ENCODE data around the gene C16orf92.
A peak's percentile ranks its signal among the peaks of the same experiment; 100 is the strongest.

C16orf92 gene

DNA sequence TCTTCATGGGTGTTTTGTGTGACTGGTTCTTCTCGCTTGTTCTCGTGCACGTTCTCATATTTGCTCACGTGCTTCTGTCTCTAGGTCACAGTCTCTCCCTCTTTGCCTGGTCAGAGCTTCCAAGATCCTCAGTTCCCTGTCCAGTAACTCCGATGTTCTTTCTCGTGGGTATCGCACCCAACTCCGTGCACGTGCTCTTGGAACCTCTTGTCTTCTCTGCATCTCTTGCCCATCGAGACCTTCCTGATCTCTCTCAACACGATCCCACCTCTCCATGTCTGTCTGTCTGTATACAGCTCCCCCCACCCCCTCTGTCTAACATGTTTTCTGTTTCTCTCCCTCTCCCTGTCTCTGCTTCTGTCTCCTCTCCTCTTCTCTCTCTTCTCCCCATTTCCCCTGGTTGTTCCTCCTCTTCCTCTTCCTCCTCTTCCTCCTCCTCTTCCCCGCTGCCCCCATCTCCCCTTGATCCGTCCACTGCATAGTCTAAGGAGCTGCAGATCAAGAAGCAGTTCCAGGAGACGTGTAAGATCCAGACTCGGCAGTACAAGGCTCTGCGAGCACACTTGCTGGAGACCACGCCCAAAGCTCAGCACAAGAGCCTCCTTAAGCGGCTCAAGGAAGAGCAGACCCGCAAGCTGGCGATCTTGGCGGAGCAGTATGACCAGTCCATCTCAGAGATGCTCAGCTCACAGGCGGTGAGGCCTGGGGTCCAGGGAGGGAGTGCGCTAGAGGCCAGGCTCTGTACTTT lies 33.7 kb upstream of the C16orf92 start:
- DNase-seq (ENCODE audit: low read depth in 2 of 2) = no peak

DNA sequence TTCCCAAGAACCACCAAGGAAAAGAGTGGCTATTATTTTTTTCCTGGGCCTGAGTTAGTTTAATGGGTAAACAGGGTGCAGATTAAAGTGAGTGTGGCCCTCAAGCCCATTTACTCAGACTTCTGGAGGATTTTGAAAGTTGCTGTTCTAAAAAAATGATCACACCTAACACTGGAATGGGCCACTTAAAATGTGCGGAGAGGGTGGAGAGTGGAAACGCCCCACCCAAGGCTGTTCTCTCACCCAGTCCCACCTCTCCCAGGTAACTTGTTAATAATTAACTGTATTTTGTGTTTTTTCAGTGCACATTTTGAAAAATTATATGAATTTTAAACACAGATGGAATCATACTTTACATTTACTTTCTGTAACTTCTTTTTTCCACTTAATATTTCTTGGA lies 33.0 kb upstream of the C16orf92 start:
- no peak for DNase-seq (ENCODE audit: low read depth in 2 of 2)

DNA sequence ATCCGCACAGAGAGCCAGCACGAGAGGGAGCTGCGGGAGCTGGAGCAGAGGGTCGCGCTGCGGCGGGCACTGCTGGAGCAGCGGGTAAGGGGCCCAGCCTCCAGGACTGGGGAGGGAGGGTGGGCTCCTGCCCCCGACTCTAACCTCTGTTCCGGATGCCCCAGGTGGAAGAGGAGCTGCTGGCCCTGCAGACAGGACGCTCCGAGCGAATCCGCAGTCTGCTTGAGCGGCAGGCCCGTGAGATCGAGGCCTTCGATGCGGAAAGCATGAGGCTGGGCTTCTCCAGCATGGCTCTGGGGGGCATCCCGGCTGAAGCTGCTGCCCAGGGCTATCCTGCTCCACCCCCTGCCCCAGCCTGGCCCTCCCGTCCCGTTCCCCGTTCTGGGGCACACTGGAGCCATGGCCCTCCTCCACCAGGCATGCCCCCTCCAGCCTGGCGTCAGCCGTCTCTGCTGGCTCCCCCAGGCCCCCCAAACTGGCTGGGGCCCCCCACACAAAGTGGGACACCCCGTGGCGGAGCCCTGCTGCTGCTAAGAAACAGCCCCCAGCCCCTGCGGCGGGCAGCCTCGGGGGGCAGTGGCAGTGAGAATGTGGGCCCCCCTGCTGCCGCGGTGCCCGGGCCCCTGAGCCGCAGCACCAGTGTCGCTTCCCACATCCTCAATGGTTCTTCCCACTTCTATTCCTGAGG lies 32.0 kb upstream of the C16orf92 start:
- DNase-seq (ENCODE audit: low read depth in 2 of 2) = no peak

DNA sequence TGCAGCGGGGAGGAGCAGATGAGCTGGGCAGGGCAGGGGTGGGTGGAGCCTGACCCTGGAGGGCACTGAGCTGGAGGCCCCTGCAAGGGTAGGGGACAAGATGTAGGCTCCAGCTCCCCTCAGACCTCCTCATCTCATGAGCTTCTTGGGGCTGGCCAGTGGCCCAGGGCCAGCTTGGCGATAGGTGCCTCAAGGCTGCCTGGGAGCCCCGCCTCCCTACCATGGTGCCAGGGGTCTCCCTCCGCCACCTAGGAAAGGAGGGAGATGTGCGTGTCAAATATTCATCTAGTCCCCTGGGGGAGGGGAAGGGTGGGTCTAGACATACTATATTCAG lies 31.5 kb upstream of the C16orf92 start:
- no peak for DNase-seq (ENCODE audit: low read depth in 2 of 2)

DNA sequence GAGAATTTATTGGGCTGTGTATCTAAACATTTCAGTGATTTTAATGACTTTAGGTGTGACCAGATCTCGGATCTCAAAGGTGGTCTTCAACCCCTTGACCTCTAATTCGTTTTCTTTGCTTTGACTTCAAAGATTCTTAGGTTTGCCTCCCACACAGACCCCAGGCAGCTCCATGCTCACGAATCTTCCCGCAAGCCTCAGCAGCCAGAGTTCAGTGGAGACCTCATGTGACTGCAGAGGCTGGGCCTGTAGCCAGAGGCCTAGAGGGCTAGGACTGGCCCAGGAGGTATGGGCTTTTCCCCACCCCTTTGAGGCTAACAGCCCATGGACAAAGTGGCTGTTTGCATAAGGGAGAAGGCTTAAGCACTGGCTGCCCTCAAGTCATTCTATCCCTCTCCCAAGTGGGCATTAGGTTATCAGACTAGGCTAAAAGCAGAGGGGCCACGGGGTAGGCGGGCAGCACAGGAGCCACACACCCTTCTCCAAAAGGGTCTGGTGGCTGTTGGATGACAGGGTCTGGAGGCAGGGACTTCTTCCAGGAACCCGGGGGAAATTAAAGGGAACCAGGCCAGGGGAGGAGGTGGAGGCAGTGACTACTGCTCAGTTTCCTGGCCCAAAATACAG lies 30.5 kb upstream of the C16orf92 start:
- DNase-seq (ENCODE audit: low read depth in 2 of 2) = no peak

DNA sequence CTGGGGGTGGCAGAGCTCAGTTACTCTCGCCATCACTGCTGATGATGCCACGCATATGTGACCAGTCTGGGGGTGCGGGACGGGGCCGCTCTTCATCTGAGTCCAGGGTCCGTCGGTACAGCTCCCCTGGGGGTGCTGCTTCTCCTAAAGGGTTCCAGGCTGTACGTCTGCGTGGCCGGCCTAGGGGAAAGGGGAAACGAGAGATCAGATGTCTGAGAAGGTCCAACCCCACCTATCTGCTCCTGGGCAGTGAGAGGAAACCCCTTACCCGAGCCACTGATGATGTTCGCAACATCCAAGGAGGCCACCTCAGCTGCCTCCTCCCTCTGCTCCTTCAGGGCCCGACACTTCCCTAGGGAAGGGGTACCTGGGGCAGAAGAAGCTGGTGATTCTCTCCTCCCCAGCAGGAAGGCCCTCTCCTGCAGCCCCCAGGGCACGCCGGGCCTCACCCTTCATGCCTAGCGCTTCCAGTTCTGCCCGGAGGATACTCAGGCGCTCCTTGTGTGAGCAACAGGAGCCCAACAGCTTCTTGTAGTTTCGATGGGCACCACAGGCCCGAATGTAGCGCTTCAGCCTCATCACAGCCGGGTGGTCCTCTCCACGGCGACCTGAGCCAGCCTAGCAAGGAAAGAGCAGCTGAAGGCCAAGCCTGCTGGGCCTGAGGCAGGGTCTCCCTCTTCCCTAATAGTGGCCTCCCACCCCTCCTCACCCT lies 29.7 kb upstream of the C16orf92 start:
- DNase-seq (ENCODE audit: low read depth in 2 of 2) = no peak

DNA sequence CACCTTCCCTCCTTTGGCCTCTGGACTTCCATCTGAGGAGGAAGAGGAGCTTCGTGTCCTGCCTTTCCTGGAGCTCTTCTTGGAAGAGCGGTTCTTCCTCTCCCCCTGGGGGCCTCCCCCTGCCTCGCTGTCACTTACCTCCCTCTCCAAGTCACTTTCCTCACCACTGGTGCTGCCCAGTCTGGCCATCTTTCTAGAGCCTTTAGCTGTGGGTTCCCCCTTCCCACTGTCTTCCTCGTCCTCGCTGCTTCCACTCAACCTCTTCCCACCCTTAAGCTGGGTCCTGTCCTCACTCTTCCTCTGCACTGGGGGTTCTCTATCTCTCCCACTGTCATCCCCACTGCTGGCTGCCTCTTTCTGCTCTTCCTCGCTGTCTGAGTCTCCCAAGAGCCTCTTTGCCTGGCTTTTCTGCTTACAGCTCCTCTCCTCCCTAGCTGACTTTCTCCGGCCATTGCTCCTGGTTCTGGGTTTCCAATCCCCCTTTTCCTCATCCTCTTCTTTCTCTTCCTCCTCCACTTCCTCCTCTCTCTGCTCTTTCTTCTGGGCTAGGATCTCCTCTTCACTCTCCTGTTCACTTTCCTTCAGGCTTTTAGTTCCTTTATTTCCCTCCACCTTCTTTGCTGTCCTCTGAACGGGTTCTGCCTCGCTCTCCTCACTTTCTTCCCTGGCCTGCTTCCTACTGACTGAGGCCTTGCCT lies 28.9 kb upstream of the C16orf92 start:
- DNase-seq (ENCODE audit: low read depth in 2 of 2) = no peak

DNA sequence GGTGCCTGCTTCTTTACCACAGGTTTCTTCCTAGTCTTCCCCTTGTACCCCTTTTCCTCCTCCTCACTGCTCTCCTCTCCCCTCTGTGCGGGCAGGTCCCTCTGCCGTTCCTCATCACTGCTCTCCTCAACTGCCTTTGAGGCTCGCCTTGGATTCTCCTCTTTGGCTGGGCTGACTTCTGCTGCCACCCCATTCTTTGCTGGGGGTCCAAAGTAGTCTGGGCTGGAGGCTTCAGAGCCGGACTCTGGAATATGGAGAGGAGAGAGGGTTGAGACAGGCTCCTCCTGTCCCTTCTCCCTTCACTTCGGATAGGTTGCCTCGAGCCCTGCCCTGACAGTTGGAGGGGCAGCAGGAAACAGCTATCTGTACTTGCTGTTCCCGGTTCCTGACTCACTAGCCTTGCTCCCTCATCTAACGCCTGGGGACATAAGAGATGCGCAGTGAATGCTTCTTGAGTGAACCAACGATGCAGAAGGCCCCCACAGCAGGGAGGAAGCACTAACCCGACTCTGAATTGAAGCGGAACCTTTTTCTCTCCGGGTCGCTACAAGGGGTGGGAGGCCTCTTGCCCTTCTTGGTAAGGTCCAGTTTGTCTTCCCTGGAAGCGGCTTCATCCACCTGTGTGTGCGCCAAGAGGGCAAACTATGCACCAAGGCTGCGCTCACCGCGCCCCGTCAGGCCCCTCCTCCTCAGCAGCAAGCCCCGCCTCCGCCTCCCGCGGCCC lies 28.2 kb upstream of the C16orf92 start:
- peak in 1 of 2 experiments; percentile 74 for DNase-seq (ENCODE audit: low read depth in 2 of 2)

DNA sequence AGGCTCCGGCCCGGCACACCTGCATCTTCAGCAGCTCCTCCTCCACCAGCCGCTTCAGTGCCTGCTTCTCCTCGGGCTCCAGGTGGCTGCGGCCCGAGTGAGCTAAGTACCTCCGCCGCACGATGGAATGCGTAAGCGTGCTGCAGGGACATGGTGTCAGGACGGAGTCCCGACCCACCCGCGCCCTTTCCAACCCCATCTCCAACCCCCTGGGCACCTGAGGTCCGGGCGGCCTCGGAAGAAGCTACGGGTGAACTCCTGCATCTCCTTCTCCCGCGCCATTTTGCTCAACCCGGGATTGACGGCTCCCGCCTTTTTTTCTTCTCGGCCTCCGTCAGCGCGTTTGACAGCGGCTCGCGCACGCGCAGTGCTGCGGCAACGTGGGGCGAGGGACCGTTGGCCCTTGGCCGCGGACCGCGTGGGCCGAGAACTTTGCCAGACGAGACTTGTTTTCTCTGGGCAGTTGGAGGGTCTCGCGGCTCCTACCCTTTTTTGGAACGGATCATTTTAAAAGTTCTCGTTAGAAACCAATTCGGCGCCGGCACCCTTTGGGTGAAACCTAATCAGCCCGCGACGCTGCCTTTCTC lies 27.6 kb upstream of the C16orf92 start, which contains the start of gene HIRIP3:
Gene HIRIP3 (minus strand): TSS at position 294 of the 587 bp plus-strand sequence. CDS start 12 bp downstream, at position 282.
- peak; percentile 78 to 81 for DNase-seq (ENCODE audit: low read depth in 2 of 2)

DNA sequence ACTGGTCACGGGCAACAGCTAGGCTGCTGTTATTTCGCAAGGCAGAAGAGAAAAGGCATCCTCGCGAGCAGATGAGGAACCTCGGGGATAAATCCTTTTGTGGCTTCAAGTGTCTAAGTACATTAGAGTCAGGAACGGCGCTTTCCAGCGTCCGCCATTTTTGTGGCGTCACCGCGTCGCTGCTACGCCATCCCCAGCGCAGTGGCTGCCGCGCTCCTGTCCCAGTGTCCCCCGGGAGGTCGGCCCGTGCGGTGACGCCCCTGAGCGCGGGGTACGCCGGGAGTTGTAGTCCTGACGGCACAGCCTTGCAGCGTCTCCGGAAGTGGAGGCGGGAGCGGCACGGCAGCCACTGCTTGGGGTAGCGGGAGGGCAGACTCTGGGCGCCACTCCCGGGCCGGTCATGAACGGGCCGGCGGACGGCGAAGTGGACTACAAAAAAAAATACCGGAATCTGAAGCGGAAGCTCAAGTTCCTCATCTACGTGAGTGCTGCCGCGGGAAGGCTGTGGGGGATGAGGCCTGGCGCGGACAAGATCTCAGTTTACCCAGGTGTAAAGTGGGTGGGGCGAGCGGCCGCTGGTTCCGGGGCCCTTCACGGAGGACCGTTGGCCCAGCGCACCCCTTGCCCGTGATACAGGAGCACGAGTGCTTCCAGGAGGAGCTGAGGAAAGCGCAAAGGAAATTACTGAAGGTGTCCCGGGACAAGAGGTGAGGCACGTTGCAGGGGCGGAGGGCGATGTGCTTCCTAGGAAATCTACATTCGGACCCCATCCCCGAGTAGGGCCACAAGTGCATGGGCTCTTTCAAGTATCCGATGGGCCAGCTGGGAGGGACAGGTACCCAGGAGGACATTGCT lies 26.9 kb upstream of the C16orf92 start, which contains the start of gene INO80E:
Gene INO80E (plus strand): TSS at position 331 of the 855 bp plus-strand sequence. CDS start 70 bp downstream, at position 401.
- DNase-seq (ENCODE audit: low read depth in 2 of 2) = peak; percentile 99 to 100

DNA sequence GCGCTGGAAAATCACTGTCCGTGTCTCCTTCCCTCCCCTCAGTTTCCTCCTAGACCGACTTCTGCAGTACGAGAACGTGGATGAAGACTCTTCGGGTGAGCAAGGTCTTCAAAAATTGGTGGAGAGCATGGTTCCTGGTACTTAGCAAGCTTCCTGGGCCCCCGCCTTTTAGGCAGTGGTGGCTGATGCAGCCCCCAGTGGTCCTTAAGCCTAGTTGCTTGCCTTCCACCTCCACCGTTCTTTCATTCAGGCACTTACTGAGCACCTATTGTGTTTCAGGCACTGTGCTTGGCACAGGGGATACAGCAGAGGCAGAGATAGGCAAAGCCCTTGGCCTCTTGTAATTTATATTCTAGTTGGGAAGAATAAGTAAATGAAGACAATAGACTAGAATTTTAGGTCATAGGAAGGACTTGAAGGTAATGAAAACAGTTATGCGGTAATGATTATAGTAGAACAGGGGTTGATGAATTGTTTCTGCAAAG lies 26.2 kb upstream of the C16orf92 start:
- no peak for DNase-seq (ENCODE audit: low read depth in 2 of 2)

DNA sequence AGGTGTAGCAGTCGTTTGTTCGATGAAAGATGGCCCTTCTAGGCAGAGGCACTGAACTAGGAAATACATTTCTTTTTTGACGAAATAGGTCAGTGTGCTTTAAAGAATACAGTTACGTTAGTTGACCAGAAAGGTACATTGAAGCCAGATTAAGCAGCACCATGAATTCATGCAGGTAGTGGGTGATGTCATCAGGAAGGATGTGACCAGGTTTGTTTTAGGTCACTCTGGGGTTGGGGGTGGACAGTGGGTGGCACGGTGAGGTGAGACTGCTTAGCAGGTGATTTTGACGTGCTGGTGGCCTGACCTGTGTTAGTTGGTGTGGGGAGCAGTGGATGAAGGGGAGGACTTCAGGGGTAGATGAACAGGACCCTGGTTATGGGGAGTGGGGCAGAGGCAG lies 23.4 kb upstream of the C16orf92 start:
- no peak for DNase-seq (ENCODE audit: low read depth in 2 of 2)

DNA sequence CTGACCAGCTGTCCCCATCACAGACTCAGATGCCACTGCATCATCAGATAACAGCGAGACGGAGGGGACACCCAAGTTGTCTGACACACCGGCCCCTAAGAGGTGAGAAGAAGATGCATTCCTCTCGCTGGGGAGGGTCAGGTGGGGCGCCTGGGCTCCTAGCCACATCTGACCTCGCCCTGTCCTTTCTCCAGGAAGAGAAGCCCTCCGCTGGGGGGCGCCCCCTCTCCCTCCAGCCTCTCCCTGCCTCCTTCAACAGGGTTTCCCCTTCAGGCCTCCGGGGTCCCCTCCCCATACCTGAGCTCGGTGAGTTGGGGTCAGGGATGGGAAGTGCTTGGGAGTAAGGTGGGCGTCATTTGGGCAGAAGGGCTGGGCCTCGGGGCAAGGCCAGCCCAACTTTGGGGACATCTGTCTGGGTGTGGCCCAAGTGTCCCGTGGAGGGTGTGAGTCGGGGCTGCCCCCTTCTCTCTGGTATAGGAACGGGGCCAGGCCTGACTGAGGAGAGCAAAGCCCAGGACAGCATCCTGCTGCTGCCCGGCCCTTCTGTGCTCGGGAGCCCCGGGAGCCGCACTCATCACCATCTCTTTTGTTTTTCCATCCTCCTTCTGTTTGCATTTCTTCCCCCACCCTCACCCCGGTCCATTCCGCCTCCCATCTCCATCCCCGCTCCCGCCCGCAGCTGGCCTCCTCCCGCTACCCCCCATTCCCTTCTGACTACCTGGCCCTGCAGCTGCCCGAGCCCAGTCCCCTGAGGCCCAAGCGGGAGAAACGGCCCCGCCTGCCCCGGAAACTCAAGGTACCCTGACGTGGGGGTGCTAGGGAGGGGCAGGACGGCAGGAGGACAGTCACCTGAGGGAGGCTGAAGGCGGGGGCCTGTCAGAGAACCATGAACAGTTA lies 22.0 kb upstream of the C16orf92 start:
- DNase-seq (ENCODE audit: low read depth in 2 of 2) = no peak

DNA sequence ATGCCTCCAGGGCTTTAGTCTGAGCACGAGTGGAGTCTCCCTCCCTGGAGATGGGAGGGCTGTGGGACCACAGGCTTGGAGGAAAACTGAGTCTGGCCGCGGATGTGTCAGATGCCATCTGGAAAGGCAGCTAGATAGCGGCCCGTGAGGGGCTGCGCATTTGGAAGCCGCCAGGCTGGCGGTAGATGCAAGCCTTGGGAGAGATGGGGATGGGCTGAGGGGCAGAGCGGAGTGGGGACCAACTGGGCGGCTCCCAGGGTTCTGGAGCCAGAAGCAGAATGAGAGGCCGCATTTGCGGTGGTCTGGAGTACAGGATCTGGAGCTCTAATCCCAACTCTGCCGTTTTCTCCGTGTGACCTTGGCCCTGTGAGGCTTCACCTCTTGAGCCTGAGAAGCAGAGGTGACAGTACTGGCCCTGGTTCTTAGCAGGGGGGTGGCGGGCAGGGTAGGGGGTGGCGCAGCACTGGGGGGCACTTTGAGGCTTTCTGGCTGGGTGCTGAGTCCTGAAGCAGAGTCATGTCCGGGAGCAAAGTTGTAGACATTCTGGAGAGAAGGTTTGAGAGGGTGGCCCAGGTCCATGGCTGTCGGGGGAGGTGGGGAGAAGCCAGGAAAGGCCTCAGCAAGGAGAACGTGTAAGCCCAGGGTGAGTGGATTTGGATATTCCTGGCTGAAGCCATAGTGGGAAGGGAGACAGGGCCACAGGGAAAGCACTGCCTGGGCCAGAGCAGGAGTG lies 20.2 kb upstream of the C16orf92 start:
- DNase-seq (ENCODE audit: low read depth in 2 of 2) = no peak

DNA sequence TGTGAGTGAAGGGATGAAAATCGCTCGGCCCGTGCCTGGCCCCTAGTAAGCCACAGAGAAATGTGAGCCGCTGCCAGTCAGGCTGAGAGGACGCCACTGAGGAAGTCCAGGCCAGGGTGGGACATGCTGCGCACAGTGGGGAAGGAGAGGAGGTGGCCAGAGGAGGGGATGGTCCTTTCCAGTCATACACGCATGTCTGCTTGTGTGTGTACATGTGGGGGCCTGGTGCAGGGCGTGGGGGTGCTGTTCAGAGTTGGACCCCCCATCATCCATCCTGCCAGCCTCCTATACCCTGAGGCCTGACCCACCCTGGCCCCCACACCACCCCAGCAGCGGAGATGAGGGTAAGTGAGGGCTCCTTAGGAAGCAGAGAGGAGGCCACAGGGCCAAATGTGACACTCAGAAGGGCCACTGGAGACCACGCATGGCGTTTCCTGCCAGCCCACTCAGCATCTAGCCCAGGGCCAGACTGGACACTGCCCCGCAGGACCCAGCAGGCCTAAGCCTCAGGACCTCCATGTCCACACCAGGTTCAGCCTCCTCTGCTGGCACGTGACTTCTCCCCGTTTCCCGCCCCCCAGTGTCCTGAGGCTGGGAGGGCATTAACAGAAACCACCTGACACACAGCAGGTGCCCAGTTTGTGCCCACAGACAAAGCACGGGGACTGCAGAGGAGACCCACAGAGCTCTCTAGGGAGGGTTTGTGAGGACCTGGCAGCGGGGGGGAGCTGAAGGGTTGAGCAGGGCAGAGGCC lies 19.2 kb upstream of the C16orf92 start:
- no peak for DNase-seq (ENCODE audit: low read depth in 2 of 2)

DNA sequence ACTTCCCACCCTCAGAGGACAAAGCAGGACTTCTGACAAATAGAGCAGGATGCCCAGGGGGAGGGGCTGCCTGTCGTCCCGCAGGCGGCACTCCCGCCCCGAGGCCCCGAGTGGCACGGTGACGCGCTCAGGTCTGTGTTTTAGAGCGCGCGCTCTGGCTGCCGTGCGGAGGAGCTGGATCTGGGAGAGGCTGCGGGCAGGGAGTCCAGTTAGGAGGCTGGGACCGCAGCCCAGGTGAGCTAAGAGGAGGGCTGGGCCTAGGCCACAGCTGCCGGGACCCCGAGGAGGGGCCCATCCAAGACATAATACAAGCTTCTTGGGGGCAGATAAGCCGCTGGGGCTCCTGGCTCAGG lies 18.6 kb upstream of the C16orf92 start:
- DNase-seq (ENCODE audit: low read depth in 2 of 2) = no peak

DNA sequence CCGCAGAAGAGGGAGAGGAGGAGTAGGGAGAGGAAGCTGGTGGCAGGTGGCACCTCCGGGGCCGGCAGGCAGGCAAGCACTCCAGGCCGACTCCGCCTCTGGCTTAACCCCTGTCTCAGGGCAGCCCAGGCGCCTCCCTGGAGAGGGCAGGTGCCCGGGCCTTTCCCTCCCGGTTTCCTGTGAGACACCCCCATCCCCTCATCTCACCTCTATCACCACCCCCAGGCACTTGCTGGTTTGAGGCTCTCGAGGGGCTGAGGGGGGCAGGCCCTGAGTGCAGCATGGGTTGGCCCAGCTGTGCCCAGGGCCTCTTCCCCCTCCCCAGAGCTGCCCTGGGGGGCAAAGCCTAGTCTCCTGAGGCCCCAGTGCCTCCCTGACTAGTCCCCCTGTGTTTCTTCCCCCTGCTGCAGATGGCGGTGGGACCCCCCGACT lies 18.2 kb upstream of the C16orf92 start:
- DNase-seq (ENCODE audit: low read depth in 2 of 2) = no peak
